Panc1 (cell line): Measurements from ENCODE around the gene LBH. TPM values are rescaled to one million over a fixed set of nuclear protein-coding genes. Genes with fewer than 3 reads are reported as not detected.

Experiments
- ATAC-seq: fragments of 200-7000 bp; cut with Tn5 transposase; 2 replicates; pipeline ENCODE4 v1.9.1; 2020; ENCODE audit warnings: mild to moderate bottlenecking, moderate library complexity
- BruUV-seq: library from RNA; stranded (reverse); fragments of 400-500 nt; replicated peaks from 2 replicates; lab custom pipeline; 2021; lab: Mats Ljungman, UMichigan
- CTCF ChIA-PET: fragments of 300-600 bp; sonication (Branson Sonifier 250); formaldehyde crosslinking; loops from one replicate; lab custom pipeline; 2022; ENCODE audit warnings: antibody characterized with exemption; lab: Charles Lee
- POLR2A ChIA-PET: fragments of 300-600 bp; sonication (Branson Sonifier 250); formaldehyde crosslinking; loops from one replicate; lab custom pipeline; 2022; ENCODE audit warnings: antibody characterized with exemption; lab: Charles Lee
- DNase-seq: peaks from one replicate; pipeline ENCODE4 v3.0.0-alpha.2; 2010; ENCODE audit warnings: low read depth, low spot score
- H3K27ac ChIP-seq: 2 replicates; pipeline ENCODE4 v1.5.1; 2011; ENCODE audit warnings: mild to moderate bottlenecking, low read length, inconsistent platforms
- H3K27me3 ChIP-seq: fragments of 200-500 bp; sonication (Bioruptor generic); 2 replicates; pipeline ENCODE4 v1.6.0; 2014; ENCODE audit warnings: low read length, inconsistent platforms; ENCODE audit not compliant: control insufficient read depth, insufficient read depth
- H3K36me3 ChIP-seq: fragments of 200-500 bp; sonication (Bioruptor generic); 2 replicates; pipeline ENCODE4 v1.5.1; 2014; ENCODE audit warnings: inconsistent platforms, mild to moderate bottlenecking, low read length, moderate library complexity; ENCODE audit not compliant: control insufficient read depth, insufficient read depth
- H3K4me1 ChIP-seq: 2 replicates; pipeline ENCODE4 v1.5.1; 2011; ENCODE audit warnings: inconsistent platforms, mild to moderate bottlenecking, low read length, moderate library complexity; ENCODE audit not compliant: control insufficient read depth, insufficient read depth
- H3K4me3 ChIP-seq, 2 experiments: 2 replicates each; pipeline ENCODE4 v1.5.1; 2011 to 2012; ENCODE audit warnings: low read depth in 2 of 2, low read length in 2 of 2, mild to moderate bottlenecking in 2 of 2, inconsistent platforms in 1 of 2, moderate library complexity in 1 of 2
- H3K9me3 ChIP-seq: fragments of 200-500 bp; sonication (Bioruptor generic); 2 replicates; pipeline ENCODE4 v1.5.1; 2014; ENCODE audit warnings: low read depth, mild to moderate bottlenecking, inconsistent platforms, low read length, moderate library complexity; ENCODE audit not compliant: control insufficient read depth, insufficient read depth
- POLR2AphosphoS5 ChIP-seq: IDR thresholded peaks from 2 replicates; pipeline ENCODE4 v1.6.1; 2012; ENCODE audit warnings: mild to moderate bottlenecking, low read depth, low read length, moderate library complexity
- SIN3A ChIP-seq: IDR thresholded peaks from 2 replicates; pipeline ENCODE4 v1.6.1; 2012; ENCODE audit warnings: low read depth, mild to moderate bottlenecking, low read length, moderate library complexity, borderline replicate concordance; ENCODE audit not compliant: insufficient read depth
- TCF7L2 ChIP-seq: IDR thresholded peaks from 2 replicates; pipeline ENCODE4 v1.6.1; 2011; ENCODE audit warnings: mild to moderate bottlenecking, low read depth, low read length, inconsistent platforms
- in situ Hi-C: cut with HindIII; loops from 2 replicates; pipeline ENCODE4 v1.10.0; 2016; ENCODE audit warnings: low sequenced_read_pairs, low pct_unique_long_range_greater_than_20kb
- intact Hi-C: fragments of 100-400 bp; cut with micrococcal nuclease; formaldehyde crosslinking; loops from one replicate; pipeline ENCODE4 v1.10.0; 2022; ENCODE audit not compliant: unreplicated experiment
- total RNA-seq: library from RNA; stranded (reverse); gene quantifications from one replicate; pipeline ENCODE4 v1.2.1, GENCODE V29; 2021; ENCODE audit not compliant: unreplicated experiment
- TF ChIP-seq, protein P1 (sequence below): fragments of 450-650 bp; IDR thresholded peaks from 2 replicates; pipeline ENCODE4 v1.5.1; 2017; ENCODE audit warnings: mild to moderate bottlenecking
- TF ChIP-seq, protein P2 (sequence below), 2 experiments: IDR thresholded peaks; 2 replicates each; pipeline ENCODE4 v1.6.1; 2011 to 2012; ENCODE audit warnings: low read depth in 2 of 2, control low read depth in 1 of 2, low read length in 1 of 2, mild to moderate bottlenecking in 1 of 2, moderate library complexity in 1 of 2; ENCODE audit not compliant: insufficient read depth in 1 of 2

LBH gene
- total RNA-seq, 1 experiment from 2014 or later = 2.2 TPM

DNA sequence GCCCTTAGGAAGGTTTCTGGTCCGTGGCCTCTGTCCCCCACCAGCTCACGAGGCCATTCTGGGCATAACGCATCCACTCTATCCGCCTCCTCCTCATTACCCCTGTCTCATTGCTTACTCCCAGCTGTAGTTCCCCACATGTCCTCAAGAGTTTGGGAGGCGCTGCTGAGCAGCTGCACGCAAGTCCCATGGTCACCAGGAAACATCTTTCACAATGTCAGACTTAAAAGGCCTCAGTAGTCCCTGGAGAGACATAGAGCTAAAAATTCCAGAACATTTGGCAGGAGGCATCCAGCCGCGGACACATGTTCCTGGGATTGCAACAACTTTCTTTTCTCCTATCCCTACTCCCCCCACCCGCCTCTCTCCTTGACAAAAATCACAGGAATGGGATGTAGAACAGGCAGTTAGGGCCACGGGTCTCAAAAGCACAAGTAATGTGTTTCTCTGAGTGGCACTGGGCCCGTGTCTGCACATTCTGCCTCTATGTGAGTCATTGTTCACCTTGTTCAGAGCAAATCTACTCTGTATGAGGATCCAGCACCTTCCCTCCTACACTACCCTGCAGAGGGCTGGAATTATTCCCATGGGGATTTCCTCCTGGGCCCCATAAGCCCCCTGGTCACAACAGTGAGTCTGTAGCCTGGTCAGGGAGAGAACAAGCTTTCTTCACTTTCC is 8.1 kb downstream of the LBH start:
- Histone ChIP-seq H3K4me3 (no peak overlapping the region), H3K9me3 (no peaks in the 10 kb centered on the region), H3K27me3 (peaks cover 7% of the 10 kb centered on the region), H3K4me1 (no peaks in the 10 kb centered on the region), H3K36me3 (no peaks in the 10 kb centered on the region), H3K27ac (no peak overlapping the region)
- TF ChIP-seq, protein P1, sequence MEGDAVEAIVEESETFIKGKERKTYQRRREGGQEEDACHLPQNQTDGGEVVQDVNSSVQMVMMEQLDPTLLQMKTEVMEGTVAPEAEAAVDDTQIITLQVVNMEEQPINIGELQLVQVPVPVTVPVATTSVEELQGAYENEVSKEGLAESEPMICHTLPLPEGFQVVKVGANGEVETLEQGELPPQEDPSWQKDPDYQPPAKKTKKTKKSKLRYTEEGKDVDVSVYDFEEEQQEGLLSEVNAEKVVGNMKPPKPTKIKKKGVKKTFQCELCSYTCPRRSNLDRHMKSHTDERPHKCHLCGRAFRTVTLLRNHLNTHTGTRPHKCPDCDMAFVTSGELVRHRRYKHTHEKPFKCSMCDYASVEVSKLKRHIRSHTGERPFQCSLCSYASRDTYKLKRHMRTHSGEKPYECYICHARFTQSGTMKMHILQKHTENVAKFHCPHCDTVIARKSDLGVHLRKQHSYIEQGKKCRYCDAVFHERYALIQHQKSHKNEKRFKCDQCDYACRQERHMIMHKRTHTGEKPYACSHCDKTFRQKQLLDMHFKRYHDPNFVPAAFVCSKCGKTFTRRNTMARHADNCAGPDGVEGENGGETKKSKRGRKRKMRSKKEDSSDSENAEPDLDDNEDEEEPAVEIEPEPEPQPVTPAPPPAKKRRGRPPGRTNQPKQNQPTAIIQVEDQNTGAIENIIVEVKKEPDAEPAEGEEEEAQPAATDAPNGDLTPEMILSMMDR = peak; percentile 92
- TF ChIP-seq, protein P2, sequence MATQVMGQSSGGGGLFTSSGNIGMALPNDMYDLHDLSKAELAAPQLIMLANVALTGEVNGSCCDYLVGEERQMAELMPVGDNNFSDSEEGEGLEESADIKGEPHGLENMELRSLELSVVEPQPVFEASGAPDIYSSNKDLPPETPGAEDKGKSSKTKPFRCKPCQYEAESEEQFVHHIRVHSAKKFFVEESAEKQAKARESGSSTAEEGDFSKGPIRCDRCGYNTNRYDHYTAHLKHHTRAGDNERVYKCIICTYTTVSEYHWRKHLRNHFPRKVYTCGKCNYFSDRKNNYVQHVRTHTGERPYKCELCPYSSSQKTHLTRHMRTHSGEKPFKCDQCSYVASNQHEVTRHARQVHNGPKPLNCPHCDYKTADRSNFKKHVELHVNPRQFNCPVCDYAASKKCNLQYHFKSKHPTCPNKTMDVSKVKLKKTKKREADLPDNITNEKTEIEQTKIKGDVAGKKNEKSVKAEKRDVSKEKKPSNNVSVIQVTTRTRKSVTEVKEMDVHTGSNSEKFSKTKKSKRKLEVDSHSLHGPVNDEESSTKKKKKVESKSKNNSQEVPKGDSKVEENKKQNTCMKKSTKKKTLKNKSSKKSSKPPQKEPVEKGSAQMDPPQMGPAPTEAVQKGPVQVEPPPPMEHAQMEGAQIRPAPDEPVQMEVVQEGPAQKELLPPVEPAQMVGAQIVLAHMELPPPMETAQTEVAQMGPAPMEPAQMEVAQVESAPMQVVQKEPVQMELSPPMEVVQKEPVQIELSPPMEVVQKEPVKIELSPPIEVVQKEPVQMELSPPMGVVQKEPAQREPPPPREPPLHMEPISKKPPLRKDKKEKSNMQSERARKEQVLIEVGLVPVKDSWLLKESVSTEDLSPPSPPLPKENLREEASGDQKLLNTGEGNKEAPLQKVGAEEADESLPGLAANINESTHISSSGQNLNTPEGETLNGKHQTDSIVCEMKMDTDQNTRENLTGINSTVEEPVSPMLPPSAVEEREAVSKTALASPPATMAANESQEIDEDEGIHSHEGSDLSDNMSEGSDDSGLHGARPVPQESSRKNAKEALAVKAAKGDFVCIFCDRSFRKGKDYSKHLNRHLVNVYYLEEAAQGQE (IDR thresholded peaks at IDR 0.05; ENCODE audit: insufficient read depth in 1 of 2, low read depth in 2 of 2, low read length in 1 of 2) = no peak
- no peak for TF ChIP-seq TCF7L2
- TF ChIP-seq POLR2AphosphoS5 = no peak
- TF ChIP-seq SIN3A = no peak
- ChIA-PET CTCF (interaction anchor here (0.5 to 1.0 kb wide), 2 partner anchors 55 to 472 kb away, joined by 3 read pairs; no protein-coding TSS in a partner anchor), POLR2A (no interaction called here)
- in situ Hi-C loops = no loop called here
- intact Hi-C loops = no loop called here
- BruUV-seq = no TSS peak
- DNase-seq (peak; percentile 36), ATAC-seq (peak; percentile 82)

DNA sequence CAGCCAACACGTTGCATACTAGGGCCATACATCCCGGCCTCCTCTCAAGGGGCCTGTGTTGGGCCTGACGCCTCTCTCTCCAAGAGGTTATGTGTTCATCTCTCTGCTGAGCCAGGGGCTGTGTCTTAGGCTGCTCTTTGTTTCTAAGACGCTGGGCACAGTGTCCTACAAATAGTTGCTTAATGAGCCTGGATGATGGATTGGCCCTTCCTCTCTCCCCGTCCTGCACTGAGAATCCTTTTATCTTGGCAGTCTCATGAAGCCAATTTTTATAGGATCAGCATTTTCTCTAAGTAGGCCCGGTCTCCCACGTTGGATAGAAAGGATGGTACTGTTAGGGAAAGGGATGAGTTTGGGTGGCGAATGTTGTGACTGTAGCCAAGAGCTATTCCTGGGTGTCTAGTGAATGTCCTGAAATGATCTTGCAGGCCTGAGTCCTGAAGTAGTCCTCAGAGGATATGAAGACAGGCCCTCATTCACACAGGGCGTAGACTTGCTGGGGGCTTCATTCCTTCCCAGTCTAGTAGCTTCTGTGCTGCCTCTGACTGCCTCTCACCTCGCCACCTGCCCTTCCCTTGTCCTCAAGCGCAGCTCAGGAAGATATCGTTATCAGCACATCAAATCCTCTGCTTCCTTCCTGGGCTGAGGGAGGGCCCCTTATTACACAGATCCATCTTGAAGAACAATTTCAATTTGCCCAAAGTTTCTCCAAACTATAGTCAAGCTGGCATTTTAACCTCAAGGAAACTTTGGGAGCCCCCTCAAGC is 8.8 kb downstream of the LBH start:
- DNase-seq = no peak
- no peaks in the 10 kb centered on the region for H3K36me3 ChIP-seq
- peaks cover 2% of the 10 kb centered on the region for H3K27me3 ChIP-seq
- no peaks in the 10 kb centered on the region for H3K9me3 ChIP-seq
- no peaks in the 10 kb centered on the region for H3K4me1 ChIP-seq
- H3K4me3 ChIP-seq = no peak overlapping the region
- intact Hi-C loops (no loop called here), in situ Hi-C loops (no loop called here)
- no peak overlapping the region for H3K27ac ChIP-seq
- ChIA-PET CTCF (no interaction called here), POLR2A (no interaction called here)
- no peak for ATAC-seq
- no TSS peak for BruUV-seq
- TF ChIP-seq, protein P2 (IDR thresholded peaks at IDR 0.05; ENCODE audit: insufficient read depth in 1 of 2, low read depth in 2 of 2, low read length in 1 of 2) = no peak
- TF ChIP-seq POLR2AphosphoS5 (no peak), SIN3A (no peak), TCF7L2 (no peak)
- TF ChIP-seq, protein P1 = no peak
